Activated CD8-positive, alpha-beta memory T cell treated with anti-CD3 and anti-CD28 coated beads for 24 hours (primary cell): Measurements from ENCODE around the gene IMPA2.
"Not testable (repeated sequence)": the region's sequence is repeated elsewhere in the genome, so short reads cannot be mapped to it uniquely, and the experiment has no call there.

Experiments used
- DNase-seq: peaks from one replicate; pipeline ENCODE4 v3.0.0-alpha.2; 2020

The IMPA2 gene

DNA sequence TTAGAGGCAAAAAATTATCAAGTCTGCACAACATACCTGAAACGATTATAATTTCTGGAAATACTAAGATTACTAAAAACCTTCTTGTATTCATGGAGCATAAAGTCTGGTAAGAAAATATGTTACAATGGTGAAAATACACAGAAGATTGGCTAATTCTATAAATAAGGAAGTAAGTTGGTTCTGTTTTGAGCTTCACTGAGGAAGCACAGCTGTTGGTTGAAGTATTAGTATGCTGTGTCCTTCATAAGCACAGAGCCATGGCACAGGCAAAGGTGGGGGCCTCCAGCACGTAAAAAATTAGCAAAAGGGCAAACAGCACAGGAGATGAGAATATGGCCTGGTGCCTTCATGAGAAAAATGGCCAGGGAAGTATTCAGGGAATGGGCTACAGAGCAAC is 72.0 kb downstream of the IMPA2 start:
- DNase-seq = no peak

DNA sequence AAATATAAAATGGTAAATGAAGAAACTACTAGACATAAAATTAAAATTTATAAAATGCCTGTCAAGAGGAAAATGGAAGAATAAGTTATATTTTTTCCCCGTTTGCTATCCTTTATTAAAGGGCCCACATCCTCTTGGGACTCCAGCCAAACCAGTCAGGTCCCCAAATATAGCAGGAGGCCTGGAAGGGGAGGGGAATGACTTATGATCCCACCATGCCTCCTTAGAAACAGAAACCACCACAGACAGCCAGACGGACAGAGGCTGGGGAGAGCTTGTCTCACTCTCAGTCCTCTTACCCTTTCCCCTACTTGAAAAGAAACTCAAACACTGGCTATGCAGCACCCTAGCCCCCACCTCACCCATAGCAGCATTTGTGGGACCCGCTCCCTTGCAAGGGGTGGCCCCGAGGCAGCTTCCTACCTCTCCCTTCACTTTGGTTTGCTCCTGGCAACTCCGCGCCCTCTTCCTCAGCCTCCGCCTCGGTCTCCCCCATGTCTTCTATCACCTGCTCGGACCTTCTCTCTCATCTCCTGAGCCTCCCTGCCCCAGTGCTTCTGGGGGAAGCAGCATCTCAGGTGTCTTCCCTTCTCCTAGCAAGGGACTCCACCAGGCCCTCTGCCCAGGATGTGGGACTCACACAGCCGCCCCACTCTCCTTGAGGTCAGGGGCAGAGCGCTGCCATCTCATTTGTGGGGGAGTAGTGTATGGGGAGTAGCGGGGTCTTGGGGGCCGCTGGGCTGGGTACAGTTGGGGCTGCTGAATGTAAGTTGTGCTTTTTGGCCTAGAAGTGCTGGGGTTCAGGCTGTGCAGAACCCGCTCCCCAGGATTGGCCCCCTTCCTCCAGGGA is 75.0 kb downstream of the IMPA2 start:
- DNase-seq = no peak

GRCh38 chr18:12056884-12057402 is 75.6 kb downstream of the IMPA2 start:
- no peak for DNase-seq

GRCh38 chr18:12057419-12058039 is 76.2 kb downstream of the IMPA2 start:
- DNase-seq = no peak

GRCh38 chr18:12059334-12060181 is 78.3 kb downstream of the IMPA2 start:
- no peak for DNase-seq

GRCh38 chr18:12060182-12060870 is 79.0 kb downstream of the IMPA2 start:
- no peak for DNase-seq

- DNase-seq = no peak
Measured at GRCh38 chr18:12061685-12062084, 80.4 kb downstream of the IMPA2 start.

DNA sequence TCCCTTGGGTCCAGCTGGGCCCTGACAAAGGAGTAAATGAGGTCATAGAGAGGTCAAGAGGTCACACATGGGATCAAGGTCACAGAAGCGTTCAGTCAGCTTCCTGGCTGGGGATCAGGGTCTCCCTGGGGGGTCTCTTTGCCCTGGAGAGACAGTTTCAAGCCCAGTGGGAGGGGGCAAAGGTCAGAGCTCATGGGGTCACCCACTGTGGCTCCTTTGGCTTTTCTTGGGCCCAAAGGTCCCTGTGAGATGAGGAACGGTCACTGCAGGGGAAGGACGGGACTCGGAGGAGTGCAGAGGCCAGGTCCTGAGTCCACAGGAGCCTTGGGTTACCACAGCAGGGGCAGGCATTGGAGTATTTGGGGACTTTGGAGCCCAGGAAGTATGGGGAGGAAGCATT is 81.7 kb downstream of the IMPA2 start:
- DNase-seq = no peak

- no peak for DNase-seq
Measured at GRCh38 chr18:12064086-12064763, 82.9 kb downstream of the IMPA2 start.

- no peak for DNase-seq
Measured at GRCh38 chr18:12065397-12065796, 84.1 kb downstream of the IMPA2 start.

GRCh38 chr18:12066910-12067511 is 85.7 kb downstream of the IMPA2 start:
- DNase-seq = no peak

DNA sequence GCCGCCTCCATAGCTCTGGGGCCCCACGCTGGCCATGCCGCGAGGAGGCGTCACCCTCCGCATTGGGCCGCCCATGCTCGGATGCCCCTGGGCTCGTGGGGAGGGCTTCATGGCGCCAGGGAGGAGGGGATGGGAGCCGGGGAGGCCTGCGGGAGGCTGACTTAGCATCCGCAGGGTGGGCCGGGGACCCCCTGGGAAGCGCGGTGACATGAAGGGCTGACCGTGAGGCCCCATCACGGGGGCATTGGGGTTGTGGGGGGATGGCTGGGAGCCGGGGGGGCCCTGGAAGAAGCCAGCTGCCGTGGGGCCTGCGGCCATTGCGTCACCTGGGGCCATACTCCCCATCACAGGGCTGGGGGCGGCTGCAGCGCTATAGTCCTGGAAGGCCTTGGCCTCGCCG is 86.4 kb downstream of the IMPA2 start:
- no peak for DNase-seq

- not testable (repeated sequence) for DNase-seq
Measured at GRCh38 chr18:12068316-12068949, 87.1 kb downstream of the IMPA2 start.

- no peak for DNase-seq
Measured at GRCh38 chr18:12068950-12069320, 87.6 kb downstream of the IMPA2 start.

- DNase-seq = not testable (repeated sequence)
Measured at GRCh38 chr18:12071066-12071465, 89.8 kb downstream of the IMPA2 start.

DNA sequence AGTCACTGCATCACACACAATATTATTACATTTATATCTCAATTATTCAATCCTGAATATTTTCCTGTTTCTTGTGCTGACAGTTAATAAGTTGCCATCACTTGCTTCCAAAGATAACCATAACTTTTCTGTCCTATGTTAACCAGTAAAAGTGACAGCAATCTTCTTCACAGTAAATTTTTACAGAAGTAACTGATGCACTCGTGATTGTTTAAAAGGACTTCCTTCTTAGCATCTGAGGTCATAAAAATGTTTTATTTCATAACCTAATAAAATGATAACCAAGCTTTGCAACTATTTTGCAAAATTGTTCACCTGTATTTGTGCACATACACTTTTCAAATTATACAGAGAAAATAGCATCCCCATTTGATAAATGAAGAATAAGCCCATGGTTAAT is 91.7 kb downstream of the IMPA2 start:
- DNase-seq = no peak

DNA sequence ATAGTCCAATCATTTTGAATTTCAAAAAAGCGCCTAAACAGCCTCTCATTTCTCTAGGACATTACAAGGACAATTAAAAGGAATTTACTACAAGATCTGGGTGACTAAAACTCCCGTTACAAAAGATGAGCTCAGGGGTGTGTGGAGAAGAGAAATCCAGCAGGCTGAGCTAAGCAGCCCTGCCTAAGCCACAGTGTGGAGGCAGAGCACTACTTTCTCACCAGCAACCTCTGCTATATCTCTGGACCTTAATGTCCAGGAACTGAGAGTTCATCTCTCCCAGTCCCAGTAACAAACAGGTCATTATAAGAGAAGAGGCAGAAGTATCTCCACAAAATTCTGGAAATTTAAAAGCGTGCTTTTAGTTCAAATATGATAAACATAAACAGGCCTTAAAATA is 93.4 kb downstream of the IMPA2 start:
- DNase-seq = no peak

DNA sequence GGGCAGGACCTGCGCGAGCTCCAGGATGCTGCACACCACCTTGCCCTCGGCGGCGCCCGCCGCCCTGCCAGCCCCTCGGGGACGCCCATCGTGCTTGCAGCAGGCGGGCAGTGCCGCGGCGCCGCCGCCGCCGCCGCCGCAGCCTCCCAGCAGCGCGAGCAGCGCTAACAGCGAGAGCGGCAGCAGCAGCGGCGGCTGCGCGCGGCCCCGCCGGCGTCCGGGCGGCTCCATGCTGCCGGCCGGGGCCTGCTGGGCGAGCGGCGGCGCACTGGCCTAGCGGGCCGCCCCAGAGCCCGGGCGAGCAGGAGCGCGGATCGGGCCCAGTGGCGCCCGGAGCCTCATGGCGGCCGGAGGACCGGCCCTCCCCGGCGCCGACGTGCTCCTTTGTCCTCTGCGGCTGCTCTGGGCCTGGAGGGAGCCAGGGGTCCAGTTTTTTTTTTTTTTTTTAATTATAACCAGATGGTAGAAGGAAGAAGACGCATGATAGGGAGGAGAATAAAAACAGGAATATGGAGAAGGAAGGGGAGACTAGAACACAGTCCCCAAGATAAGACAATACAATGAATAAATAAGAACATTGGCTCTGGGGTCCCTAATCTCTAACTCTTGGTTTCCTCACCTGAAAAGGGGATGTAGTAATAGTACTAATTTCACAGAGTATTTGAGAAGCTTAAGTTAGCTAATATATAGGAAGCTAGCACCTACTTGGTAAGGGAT is 95.3 kb downstream of the IMPA2 start:
- DNase-seq = no peak

DNA sequence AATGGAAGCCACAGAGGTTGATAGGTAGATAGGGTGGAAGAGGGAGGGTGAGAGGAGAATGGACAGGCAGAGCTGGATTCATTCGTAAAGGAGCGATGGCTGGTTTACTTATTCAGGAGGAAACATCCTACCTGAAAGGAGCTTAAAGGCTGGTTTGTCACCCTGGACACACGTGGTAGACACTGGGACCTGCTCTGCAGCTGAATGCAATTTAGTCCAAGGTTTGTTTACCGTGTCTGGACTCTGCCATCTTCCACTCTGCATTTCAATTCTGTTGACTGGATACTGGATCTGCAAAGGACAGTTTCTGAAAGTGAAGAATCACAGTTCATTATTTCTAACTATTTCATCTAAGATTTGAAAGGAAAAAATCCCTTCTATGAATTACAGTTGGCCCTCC is 96.7 kb downstream of the IMPA2 start:
- not testable (repeated sequence) for DNase-seq

GRCh38 chr18:12079491-12080237 is 98.4 kb downstream of the IMPA2 start:
- no peak for DNase-seq
